Measurements from ENCODE around the gene CXXC5. TPM values are rescaled to one million over a fixed set of nuclear protein-coding genes. Genes with fewer than 3 reads are reported as not detected.

Gene CXXC5
- total RNA-seq, 2 donors from 2014 or later = 4.7 to 9.0 TPM

GRCh38 chr5:139668924-139669661 is 20.9 kb downstream of the CXXC5 start:
- ATAC-seq (no peak), DNase-seq (ENCODE audit: low spot score) (no peak)
- Mint-ChIP-seq H3K4me1 (ENCODE audit: low read depth in 2 of 2) (peaks cover 51 to 61% of the 10 kb centered on the region in 2 donors), H3K4me3 (peak overlapping the region; percentile 91), H3K27me3 (no peaks in the 10 kb centered on the region), H3K9me3 (no peaks in the 10 kb centered on the region), H3K36me3 (no peaks in the 10 kb centered on the region), H3K27ac (peak overlapping the region; percentile 95 to 96)

- H3K9me3 Mint-ChIP-seq = no peaks in the 10 kb centered on the region
- DNase-seq (ENCODE audit: low spot score) (no peak), ATAC-seq (peak; percentile 51 to 52)
- H3K4me1 Mint-ChIP-seq (ENCODE audit: low read depth in 2 of 2) = peaks cover 47 to 55% of the 10 kb centered on the region in 2 donors
- H3K36me3 Mint-ChIP-seq = no peaks in the 10 kb centered on the region
- peak overlapping the region; percentile 91 for H3K4me3 Mint-ChIP-seq
- peak overlapping the region; percentile 95 to 96 for H3K27ac Mint-ChIP-seq
- no peaks in the 10 kb centered on the region for H3K27me3 Mint-ChIP-seq
Observed at GRCh38 chr5:139669662-139670368, 21.7 kb downstream of the CXXC5 start.

GRCh38 chr5:139670369-139671095 is 22.4 kb downstream of the CXXC5 start:
- no peaks in the 10 kb centered on the region for H3K9me3 Mint-ChIP-seq
- H3K4me1 Mint-ChIP-seq (ENCODE audit: low read depth in 2 of 2) = peaks cover 51 to 59% of the 10 kb centered on the region in 2 donors
- peak; percentile 62 to 67 for ATAC-seq
- no peak for DNase-seq (ENCODE audit: low spot score)
- H3K27me3 Mint-ChIP-seq = no peaks in the 10 kb centered on the region
- peak overlapping the region; percentile 95 to 96 for H3K27ac Mint-ChIP-seq
- no peaks in the 10 kb centered on the region for H3K36me3 Mint-ChIP-seq
- H3K4me3 Mint-ChIP-seq = peak overlapping the region; percentile 91

- peak overlapping the region; percentile 91 for H3K4me3 Mint-ChIP-seq
- no peaks in the 10 kb centered on the region for H3K36me3 Mint-ChIP-seq
- H3K27me3 Mint-ChIP-seq = no peaks in the 10 kb centered on the region
- no peaks in the 10 kb centered on the region for H3K9me3 Mint-ChIP-seq
- H3K27ac Mint-ChIP-seq = peak overlapping the region; percentile 95 to 96
- ATAC-seq (peak in 1 of 2 donors; percentile 30), DNase-seq (ENCODE audit: low spot score) (peak; percentile 81)
- peaks cover 51 to 58% of the 10 kb centered on the region in 2 donors for H3K4me1 Mint-ChIP-seq (ENCODE audit: low read depth in 2 of 2)
Observed at GRCh38 chr5:139671096-139671841, 23.1 kb downstream of the CXXC5 start.

- H3K27ac Mint-ChIP-seq = peak overlapping the region; percentile 39 to 86
- H3K9me3 Mint-ChIP-seq = no peaks in the 10 kb centered on the region
- H3K4me3 Mint-ChIP-seq = no peak overlapping the region
- no peaks in the 10 kb centered on the region for H3K36me3 Mint-ChIP-seq
- DNase-seq (ENCODE audit: low spot score) (no peak), ATAC-seq (no peak)
- H3K27me3 Mint-ChIP-seq = no peaks in the 10 kb centered on the region
- peaks cover 33 to 61% of the 10 kb centered on the region in 2 donors for H3K4me1 Mint-ChIP-seq (ENCODE audit: low read depth in 2 of 2)
Observed at GRCh38 chr5:139675213-139675612, 27.1 kb downstream of the CXXC5 start.

GRCh38 chr5:139675825-139676224 is 27.7 kb downstream of the CXXC5 start:
- no peaks in the 10 kb centered on the region for H3K27me3 Mint-ChIP-seq
- H3K4me1 Mint-ChIP-seq (ENCODE audit: low read depth in 2 of 2) = peaks cover 29 to 57% of the 10 kb centered on the region in 2 donors
- no peaks in the 10 kb centered on the region for H3K36me3 Mint-ChIP-seq
- no peaks in the 10 kb centered on the region for H3K9me3 Mint-ChIP-seq
- DNase-seq (ENCODE audit: low spot score) (no peak), ATAC-seq (no peak)
- peak overlapping the region in 1 of 2 donors; percentile 86 for H3K27ac Mint-ChIP-seq
- no peak overlapping the region for H3K4me3 Mint-ChIP-seq

GRCh38 chr5:139676406-139676805 is 28.3 kb downstream of the CXXC5 start:
- peaks cover 28 to 57% of the 10 kb centered on the region in 2 donors for H3K4me1 Mint-ChIP-seq (ENCODE audit: low read depth in 2 of 2)
- H3K27ac Mint-ChIP-seq = peak overlapping the region in 1 of 2 donors; percentile 88
- H3K36me3 Mint-ChIP-seq = no peaks in the 10 kb centered on the region
- no peak for DNase-seq (ENCODE audit: low spot score)
- no peaks in the 10 kb centered on the region for H3K27me3 Mint-ChIP-seq
- no peak for ATAC-seq
- H3K4me3 Mint-ChIP-seq = no peak overlapping the region
- no peaks in the 10 kb centered on the region for H3K9me3 Mint-ChIP-seq

GRCh38 chr5:139676951-139677735 is 29.0 kb downstream of the CXXC5 start:
- H3K4me3 Mint-ChIP-seq = no peak overlapping the region
- no peaks in the 10 kb centered on the region for H3K27me3 Mint-ChIP-seq

GRCh38 chr5:139677736-139678613 is 29.8 kb downstream of the CXXC5 start:
- H3K9me3 Mint-ChIP-seq = no peaks in the 10 kb centered on the region
- no peaks in the 10 kb centered on the region for H3K36me3 Mint-ChIP-seq
- H3K4me1 Mint-ChIP-seq (ENCODE audit: low read depth in 2 of 2) = peaks cover 15 to 47% of the 10 kb centered on the region in 2 donors
- H3K4me3 Mint-ChIP-seq = no peak overlapping the region
- DNase-seq (ENCODE audit: low spot score) (no peak), ATAC-seq (no peak)
- no peaks in the 10 kb centered on the region for H3K27me3 Mint-ChIP-seq
- peak overlapping the region in 1 of 2 donors; percentile 88 for H3K27ac Mint-ChIP-seq

More at GRCh38 chr5:139676951-139677735, 29.0 kb downstream of the CXXC5 start:
- Mint-ChIP-seq H3K27ac (peak overlapping the region in 1 of 2 donors; percentile 88), H3K9me3 (no peaks in the 10 kb centered on the region), H3K4me1 (ENCODE audit: low read depth in 2 of 2) (peaks cover 23 to 53% of the 10 kb centered on the region in 2 donors), H3K36me3 (no peaks in the 10 kb centered on the region)
- ATAC-seq (no peak), DNase-seq (ENCODE audit: low spot score) (no peak)

- ATAC-seq = peak; percentile 29 to 50
- H3K27ac Mint-ChIP-seq = peak overlapping the region; percentile 14 to 88
Observed at GRCh38 chr5:139678751-139679750, 30.9 kb downstream of the CXXC5 start.

More at GRCh38 chr5:139678751-139679750, 30.9 kb downstream of the CXXC5 start:
- Mint-ChIP-seq H3K4me1 (ENCODE audit: low read depth in 2 of 2) (peaks cover 16 to 55% of the 10 kb centered on the region in 2 donors), H3K9me3 (no peaks in the 10 kb centered on the region), H3K4me3 (no peak overlapping the region), H3K27me3 (no peaks in the 10 kb centered on the region), H3K36me3 (no peaks in the 10 kb centered on the region)
- no peak for DNase-seq (ENCODE audit: low spot score)
